ENCODE measurements around the gene DIPK1A.

DIPK1A gene

DNA sequence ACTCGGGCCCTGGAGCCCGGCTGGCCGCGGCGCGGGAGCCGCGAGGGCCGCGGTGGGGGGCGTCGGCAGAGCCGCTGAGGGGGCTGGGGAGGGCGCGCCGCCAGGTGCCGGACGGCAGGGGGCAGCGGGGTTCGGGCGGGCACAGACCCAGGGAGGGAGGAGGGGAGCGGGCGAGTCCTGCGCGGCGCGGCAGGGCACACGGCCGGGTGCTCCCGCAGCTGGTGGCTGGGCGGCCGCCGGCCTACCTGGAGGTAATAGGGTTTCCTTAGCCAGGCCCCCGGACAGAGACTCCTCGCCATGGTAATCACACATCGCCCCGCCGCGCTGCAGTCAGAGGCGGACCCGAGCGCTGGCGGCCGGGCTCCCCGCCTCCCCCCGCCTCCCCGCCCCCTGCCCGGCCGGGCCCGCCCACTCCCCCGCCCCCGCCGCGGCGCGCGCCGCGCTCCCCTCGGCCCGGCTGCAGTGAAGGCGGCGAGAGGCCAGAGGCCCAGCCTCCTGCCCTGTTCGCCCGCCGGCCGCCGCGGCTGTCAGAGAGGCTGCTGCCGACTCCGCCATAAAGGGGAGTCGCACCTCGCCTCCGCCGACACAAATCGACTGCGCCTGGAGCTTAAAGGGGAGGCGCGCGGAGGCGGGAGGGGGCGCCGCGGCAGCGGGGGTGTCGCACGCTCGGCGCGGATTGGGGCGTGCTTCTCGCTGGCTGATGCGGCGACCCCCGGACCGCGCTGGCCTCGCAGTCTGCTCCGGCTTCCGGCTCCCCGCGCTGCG lies at the start of gene DIPK1A:
Gene DIPK1A, minus strand, starts transcription at position 332 of the 765 bp plus-strand sequence. Its CDS starts 33 bp downstream, at position 299.
- peak; percentile 40 for DNase-seq

DNA sequence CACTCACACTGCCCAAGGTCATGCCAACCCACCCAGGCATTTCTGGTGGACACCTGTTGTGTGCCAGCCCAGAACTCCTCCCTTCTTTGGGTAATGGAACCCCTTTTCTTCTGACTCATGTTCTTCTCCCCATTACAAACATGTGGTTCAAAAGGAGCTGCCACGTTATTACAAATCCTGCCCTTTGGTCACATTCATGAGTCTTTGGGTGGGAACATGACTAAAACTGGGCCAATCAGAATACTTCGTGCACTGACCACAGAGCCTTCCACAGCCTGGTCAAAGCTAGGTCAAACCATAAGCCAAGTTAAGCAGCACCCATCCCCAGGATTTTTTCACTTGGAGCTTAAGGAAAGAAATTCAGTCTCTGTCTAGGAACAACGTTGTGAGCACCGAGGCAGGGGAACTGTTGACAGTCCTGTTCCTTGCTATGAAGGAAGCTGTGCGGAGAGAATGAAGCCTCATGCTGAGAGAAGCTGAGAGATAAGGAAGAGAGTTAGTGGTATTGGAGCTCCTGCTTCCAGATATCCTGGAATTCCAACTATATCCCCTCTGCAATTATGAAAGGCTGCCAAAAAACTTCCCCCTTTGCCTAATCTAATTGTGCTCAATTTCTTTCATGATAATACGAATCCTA lies 46.8 kb upstream of the DIPK1A start:
- no peak for DNase-seq

DNA sequence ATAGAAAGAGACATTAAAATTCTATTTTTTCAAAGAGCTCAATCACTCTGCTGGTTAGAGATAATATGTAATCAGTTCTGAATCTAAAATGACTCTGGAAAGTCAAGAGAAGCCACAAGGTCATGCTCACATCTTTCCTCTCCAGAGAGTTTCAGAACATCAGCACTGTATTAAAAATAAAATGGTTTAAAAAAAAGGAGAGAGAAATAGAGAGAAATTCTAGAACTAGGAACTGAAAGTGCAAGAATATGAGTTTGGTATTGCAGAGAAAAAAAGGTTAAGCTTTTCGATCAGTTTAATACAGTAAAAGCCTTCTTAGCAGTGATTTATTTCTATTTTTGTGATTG lies 44.0 kb upstream of the DIPK1A start:
- DNase-seq, result no peak

- no peak for DNase-seq
Observed at GRCh38 chr1:93004566-93005251, 43.4 kb upstream of the DIPK1A start.

DNA sequence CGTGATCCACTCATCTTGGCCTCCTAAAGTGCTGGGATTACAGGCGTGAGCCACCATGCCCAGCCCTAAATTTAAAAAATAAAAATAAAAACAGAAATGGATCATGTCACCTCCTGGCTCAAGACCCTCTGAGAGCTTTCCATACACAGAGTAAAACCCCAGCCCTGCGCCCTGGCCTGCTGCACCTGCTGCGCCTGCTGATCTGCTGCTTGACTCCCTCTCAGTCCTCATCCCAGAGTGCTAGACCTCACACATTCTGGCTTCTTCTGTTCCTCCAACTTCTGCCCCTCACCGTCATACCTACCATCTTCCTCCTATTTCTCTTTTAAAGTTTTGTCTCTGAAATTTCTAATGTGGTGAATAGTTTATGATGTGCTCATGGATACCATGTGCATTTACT lies 42.7 kb upstream of the DIPK1A start:
- DNase-seq, result no peak

GRCh38 chr1:93002781-93003180 lies 41.5 kb upstream of the DIPK1A start:
- no peak for DNase-seq

DNA sequence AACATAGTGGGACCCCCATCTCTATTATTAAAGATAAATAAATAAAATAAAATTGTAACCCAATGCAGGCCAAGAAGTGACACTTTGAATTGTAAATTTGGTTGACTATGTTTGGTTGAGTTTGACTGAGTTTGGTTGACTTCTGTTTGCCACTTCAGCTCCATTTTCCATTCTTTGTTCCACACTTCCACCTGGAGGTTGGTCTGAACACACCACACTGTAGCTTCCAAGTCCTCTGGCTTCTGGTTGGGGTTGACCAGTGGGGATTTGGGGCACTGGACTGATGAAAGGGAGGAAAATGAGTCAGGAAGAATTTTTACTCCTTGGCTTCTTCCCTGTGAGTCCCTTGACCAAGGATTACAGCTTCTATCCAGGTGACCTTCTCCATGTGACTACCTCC lies 40.6 kb upstream of the DIPK1A start:
- no peak for DNase-seq

DNA sequence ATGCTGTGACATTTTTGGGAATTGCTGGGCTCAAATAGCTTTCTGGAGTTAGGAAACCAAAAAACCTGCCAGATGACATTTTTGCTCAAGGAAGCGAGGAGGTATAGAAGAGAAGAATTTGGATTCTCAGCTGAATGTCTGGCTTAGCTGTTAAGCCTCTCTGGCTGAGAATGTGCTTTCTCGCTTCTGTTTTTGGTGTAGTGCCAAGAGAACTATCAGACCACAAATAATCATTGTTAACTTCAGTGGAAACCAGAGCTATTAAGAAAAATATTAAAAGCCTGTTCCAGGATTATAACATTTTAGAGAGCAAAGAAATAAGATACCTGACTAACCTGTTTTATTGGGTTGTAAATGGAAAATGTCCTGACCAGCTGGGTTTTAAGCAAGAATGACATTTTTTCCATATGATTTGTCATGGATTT lies 39.5 kb upstream of the DIPK1A start:
- no peak for DNase-seq

DNA sequence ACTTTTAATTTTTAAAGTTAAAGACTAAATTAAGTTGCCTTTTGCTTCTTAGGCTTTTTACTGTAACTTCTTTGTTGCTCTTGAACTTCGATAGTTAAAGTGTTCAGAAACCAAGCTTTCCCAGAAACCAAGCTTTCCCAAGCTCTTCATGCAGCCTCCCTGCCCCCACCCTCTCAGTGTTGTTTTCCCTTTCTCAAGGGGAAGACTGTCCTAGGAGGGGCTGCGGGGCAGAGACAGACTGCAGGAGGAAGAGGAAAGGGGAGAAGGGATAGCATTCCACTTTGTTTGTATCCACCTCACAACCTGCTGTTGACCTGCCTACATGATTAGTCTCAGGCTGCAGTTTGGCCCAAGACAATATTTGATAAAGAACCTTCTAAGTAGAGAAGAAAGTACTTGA lies 39.0 kb upstream of the DIPK1A start:
- no peak for DNase-seq

DNA sequence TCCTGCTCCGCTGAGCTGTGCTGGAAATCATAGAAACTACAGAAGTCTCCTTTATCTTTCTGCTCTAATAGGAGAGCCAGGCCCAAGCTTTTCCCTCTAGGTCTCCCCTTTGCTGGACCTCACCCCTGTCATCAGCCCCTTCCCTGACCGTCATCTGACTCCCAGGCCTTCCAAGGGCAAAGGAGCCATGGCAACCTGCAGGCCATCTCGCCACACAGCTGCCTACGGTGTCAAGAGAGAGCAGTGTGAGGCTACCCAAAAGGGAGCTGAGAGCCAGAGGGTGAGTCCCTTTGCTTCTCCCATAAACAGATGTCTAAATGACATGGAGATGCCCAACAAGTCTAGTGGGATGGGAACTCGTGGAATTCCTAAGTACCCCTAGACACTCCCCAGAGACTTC lies 37.6 kb upstream of the DIPK1A start:
- DNase-seq, result no peak

- no peak for DNase-seq
Observed at GRCh38 chr1:92995441-92996430, 34.5 kb upstream of the DIPK1A start.

DNA sequence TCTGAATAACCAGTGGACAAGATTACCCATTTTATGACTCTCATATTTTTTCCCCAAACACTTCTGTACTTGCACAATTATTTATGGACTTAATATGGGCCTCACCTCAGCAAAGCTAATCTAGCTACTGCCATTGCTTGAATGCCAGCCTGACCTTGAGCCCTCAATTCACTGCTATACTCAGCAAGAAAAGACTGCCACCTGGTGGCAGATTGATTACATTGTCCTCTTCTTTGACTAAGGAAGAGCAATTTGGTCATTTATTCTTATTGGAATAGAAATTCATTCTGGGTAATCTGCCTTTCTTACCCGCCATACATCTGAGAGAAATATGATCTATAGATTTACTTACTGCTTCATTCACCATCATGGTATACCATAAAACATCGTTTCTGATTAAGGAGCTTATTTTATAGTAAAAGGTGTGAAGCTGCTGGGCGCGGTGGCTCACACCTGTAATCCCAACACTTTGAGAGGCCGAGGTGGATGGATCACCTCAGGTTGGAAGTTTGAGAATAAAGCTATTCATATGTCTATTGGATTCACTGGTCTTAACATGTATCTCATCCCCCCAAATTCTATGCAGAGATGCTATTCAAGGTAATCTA lies 32.9 kb upstream of the DIPK1A start:
- DNase-seq, result peak; percentile 76

DNA sequence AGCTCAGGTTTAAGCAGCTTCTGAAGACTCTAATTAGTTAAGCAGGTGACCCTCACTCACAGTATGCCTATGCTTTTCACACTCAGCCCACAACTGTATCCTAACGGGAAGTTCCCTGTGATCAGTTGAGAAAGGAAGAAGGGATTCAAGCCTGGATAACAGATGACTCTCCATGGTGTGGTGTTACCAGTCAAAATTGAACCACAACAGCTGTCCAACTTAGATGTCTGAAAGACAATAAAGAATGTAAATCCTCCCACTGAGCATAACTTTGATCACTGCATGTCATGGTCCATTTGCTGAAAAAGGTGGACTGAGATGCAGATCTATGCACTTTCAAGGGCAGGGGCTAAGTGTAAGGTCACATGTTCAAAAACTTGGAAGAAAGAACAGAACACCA lies 32.3 kb upstream of the DIPK1A start:
- no peak for DNase-seq

DNA sequence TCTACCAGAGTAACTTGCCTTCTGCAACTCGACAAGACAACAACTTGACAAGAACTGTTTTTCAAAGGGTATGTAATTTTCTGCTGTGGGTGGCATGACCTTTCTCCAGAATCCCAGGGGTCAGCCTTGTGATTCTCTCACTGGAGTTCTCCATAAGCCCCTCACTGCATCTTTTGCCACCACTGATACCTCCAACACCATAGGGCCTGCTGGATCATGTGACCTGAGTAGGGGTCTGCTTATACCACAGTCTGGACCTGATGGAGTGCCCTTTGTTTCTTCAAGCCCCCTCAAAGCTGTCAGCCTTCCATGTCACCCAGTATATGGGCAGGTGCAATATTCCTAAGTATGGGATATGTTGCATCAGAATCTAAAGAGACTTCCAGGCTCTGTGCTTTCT lies 31.6 kb upstream of the DIPK1A start:
- DNase-seq, result no peak

- no peak for DNase-seq
Observed at GRCh38 chr1:92992054-92992453, 30.8 kb upstream of the DIPK1A start.

DNA sequence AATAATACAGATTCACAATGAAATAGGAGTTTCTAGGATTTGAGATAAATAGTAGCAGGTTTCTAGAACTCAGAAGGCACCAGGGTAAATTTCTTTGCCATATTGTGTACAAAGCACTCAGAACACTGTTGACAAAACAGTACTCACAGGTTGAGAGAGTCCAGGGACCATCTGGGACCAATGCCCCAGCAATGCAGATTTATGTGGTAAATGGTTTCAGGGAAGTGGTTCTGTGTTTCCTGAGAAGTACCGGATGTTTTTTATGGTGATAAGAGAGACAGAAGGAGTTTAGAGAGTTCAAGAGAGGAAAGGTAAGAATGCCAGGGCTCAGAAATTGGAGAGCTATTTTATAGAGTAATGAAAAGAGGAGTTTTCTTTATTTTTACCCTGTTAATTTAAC lies 29.6 kb upstream of the DIPK1A start:
- peak; percentile 40 for DNase-seq

GRCh38 chr1:92989936-92990583 lies 28.8 kb upstream of the DIPK1A start:
- DNase-seq, result no peak

DNA sequence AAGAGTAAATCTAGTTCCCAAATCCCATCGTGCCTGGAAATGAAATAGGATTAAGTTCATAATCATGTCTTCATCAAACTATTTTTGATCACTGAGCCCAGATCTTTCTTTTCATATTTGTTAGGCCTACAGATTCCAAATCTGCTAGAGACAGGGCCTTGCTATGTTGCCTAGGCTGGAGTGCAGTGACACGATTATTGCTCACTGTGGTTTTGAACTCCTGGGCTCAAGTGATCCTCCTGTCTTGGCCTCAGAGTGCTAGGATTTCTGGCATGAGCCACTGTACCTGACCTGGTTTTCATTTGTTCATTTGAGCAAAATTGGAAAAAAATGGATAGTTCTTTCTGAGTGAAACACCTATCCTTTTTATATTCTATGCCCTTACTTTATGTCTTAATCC lies 28.0 kb upstream of the DIPK1A start:
- DNase-seq, result no peak

DNA sequence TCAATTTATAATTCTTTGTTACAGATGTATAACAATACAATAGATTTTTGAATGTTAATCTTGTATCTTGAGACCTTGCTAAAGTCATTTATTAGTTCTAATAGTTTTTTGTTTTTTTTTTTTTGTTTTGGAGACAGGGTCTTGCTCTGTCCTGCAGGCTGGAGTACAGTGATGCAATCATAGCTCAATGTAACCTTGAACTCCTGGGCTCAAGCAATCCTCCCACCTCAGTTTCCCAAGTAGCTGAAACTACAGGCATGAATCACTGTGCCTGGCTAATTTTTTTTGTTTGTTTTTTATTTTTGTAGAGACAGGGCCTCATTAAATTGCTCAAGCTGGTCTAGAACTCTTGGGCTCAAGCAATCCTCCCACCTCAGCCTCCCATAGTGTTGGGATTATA lies 26.2 kb upstream of the DIPK1A start:
- no peak for DNase-seq

- DNase-seq, result no peak
Observed at GRCh38 chr1:92985101-92985500, 23.8 kb upstream of the DIPK1A start.

DNA sequence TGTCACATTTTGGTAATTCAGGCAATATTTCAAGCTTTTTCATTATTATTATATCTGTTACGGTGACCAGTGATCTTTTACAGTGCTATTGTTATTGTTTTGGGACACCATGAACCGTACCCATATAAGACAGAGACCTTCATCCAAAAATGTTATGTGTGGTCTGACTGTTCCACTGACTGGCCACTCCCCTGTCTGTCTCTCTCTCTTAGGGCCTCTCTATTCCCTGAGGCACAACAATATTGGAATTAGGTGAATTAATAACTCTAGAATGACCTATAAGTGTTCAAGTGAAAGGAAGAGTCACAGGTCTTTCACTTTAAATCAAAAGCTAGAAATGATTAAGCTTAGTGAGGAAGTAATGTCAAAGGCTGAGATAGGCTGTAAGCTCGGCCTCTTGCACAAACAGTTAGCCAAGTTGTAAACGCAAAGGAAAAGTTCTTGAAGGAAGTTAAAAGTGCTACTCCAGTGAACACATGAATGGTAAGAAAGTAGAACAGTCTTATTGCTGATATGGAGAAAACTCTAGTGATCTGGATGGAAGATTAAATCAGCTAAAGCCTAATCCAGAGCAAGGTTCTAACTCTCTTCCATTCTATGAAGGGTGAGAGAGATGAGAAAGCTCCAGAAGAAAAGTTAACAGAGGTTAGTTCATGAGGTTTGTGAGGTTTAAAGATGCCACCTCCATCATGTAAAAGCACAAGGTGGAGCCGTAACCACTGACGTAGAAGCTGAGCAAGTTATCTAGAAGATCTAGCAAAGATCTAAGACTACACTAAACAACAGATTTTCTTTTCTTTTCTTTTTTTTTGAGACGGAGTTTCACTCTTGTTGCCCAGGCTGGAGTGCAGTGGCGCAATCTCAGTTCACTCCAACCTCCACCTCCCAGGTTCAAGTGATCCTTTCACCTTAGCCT lies 19.7 kb upstream of the DIPK1A start:
- no peak for DNase-seq
